ENCODE results near the gene BRWD1.
"Not testable (repeated sequence)": the region's sequence is repeated elsewhere in the genome, so short reads cannot be mapped to it uniquely, and the experiment has no call there.

BRWD1 gene

GRCh38 chr21:39178421-39178820 is 135.0 kb downstream of the BRWD1 start:
- no peak for TF ChIP-seq POLR2AphosphoS5 (IDR thresholded peaks at IDR 0.05; ENCODE audit: low read depth, low read length)
- no peak for TF ChIP-seq POLR2A (IDR thresholded peaks at IDR 0.05; ENCODE audit: low read depth, low read length)
- no peak for TF ChIP-seq TAF1 (IDR thresholded peaks at IDR 0.05; ENCODE audit: borderline replicate concordance, low read depth, low read length)
- FAIRE-seq (no peak), DNase-seq (ENCODE audit: insufficient read length) (no peak)

DNA sequence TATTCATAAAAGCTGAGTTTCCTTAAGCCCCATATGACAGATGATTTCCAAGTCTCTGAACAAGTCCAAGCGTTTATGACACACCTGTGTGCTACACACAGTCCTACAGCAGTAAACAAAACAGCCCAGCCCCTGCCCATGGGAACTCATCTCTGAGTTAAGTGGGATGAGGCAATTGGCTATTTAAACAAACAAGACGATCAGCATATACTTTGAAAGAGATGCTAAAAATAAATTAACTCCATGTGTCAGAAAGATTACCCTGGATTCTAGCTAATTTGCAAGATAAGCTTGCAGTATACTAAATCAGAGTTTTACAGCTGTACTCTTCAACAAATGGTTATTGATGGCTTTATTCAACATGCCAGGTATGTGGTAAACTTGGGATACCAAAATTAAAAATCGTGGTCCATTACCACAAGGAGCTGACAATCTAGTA is 137.1 kb downstream of the BRWD1 start:
- FAIRE-seq: no peak
- DNase-seq (ENCODE audit: insufficient read length): no peak
- TF ChIP-seq TAF1 (IDR thresholded peaks at IDR 0.05; ENCODE audit: borderline replicate concordance, low read depth, low read length) (no peak), POLR2AphosphoS5 (IDR thresholded peaks at IDR 0.05; ENCODE audit: low read depth, low read length) (no peak), POLR2A (IDR thresholded peaks at IDR 0.05; ENCODE audit: low read depth, low read length) (no peak)

GRCh38 chr21:39175665-39176064 is 137.8 kb downstream of the BRWD1 start:
- DNase-seq (ENCODE audit: insufficient read length) (no peak), FAIRE-seq (no peak)
- TF ChIP-seq TAF1 (IDR thresholded peaks at IDR 0.05; ENCODE audit: borderline replicate concordance, low read depth, low read length) (no peak), POLR2A (IDR thresholded peaks at IDR 0.05; ENCODE audit: low read depth, low read length) (no peak), POLR2AphosphoS5 (IDR thresholded peaks at IDR 0.05; ENCODE audit: low read depth, low read length) (no peak)

DNA sequence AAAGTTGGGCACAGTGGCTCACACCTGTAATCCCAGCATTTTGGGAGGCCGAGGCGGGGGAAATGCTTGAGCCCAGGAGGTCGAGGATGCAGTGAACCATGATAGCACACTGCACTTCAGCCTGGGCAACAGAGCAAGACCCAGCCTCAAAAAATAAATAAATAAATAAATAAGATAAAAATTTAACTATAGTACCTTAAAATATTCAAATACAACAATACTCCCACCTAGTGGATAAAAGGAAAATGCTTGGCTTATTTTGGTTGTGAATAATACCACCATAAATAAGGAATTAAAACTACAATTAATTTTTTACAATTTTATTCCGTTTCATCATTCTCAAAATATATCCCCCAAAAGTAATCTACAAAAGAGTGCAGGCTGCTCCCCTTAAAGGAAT is 138.3 kb downstream of the BRWD1 start:
- TF ChIP-seq POLR2AphosphoS5 (IDR thresholded peaks at IDR 0.05; ENCODE audit: low read depth, low read length) (no peak), POLR2A (IDR thresholded peaks at IDR 0.05; ENCODE audit: low read depth, low read length) (no peak), TAF1 (IDR thresholded peaks at IDR 0.05; ENCODE audit: borderline replicate concordance, low read depth, low read length) (no peak)
- no peak for FAIRE-seq
- no peak for DNase-seq (ENCODE audit: insufficient read length)

GRCh38 chr21:39173716-39174680 is 139.4 kb downstream of the BRWD1 start:
- FAIRE-seq (no peak), DNase-seq (ENCODE audit: insufficient read length) (no peak)
- TF ChIP-seq POLR2AphosphoS5 (IDR thresholded peaks at IDR 0.05; ENCODE audit: low read depth, low read length) (no peak), TAF1 (IDR thresholded peaks at IDR 0.05; ENCODE audit: borderline replicate concordance, low read depth, low read length) (no peak), POLR2A (IDR thresholded peaks at IDR 0.05; ENCODE audit: low read depth, low read length) (no peak)

DNA sequence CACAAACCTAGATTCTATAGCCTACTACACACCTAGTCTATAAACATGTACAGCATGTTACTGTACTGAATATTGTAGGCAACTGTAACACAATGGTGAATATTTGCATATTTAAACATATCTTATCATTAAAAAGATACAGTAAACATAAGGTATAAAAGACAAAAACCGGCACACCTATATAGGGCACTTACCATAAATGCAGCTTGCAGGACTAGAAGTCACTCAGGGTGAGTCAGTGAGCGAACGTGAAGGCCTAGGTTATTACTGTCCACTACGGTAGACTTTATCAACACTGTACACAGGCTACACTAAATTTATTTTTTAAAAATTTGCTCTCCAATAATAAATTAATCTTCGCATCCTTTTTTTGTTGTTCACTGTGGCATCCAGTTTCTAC is 143.5 kb downstream of the BRWD1 start:
- no peak for FAIRE-seq
- no peak for DNase-seq (ENCODE audit: insufficient read length)
- TF ChIP-seq TAF1 (IDR thresholded peaks at IDR 0.05; ENCODE audit: borderline replicate concordance, low read depth, low read length): no peak
- TF ChIP-seq POLR2A (IDR thresholded peaks at IDR 0.05; ENCODE audit: low read depth, low read length): no peak
- no peak for TF ChIP-seq POLR2AphosphoS5 (IDR thresholded peaks at IDR 0.05; ENCODE audit: low read depth, low read length)

GRCh38 chr21:39168800-39169199 is 144.6 kb downstream of the BRWD1 start:
- FAIRE-seq (no peak), DNase-seq (ENCODE audit: insufficient read length) (no peak)
- no peak for TF ChIP-seq TAF1 (IDR thresholded peaks at IDR 0.05; ENCODE audit: borderline replicate concordance, low read depth, low read length)
- TF ChIP-seq POLR2A (IDR thresholded peaks at IDR 0.05; ENCODE audit: low read depth, low read length): no peak
- no peak for TF ChIP-seq POLR2AphosphoS5 (IDR thresholded peaks at IDR 0.05; ENCODE audit: low read depth, low read length)

DNA sequence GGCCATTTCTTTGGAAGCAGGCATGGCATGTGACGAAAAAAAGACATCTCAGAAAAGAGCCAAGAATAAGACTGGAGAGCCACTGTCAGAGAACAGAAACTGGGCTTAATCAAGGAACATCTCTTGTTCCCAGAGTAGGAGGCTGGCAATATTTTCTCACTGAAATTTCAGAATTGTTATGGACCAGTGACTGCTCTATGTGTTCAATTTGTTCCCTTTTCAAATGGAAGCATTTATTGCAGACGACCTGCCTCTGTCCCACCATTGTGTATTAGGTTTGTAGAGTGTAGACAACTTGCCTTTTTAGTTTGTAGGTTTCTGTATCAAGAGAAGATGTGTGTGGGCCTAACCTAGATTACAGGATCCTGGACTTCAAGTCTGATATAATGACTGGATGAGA is 148.9 kb downstream of the BRWD1 start:
- DNase-seq (ENCODE audit: insufficient read length) (no peak), FAIRE-seq (no peak)
- TF ChIP-seq POLR2A (IDR thresholded peaks at IDR 0.05; ENCODE audit: low read depth, low read length): no peak
- TF ChIP-seq POLR2AphosphoS5 (IDR thresholded peaks at IDR 0.05; ENCODE audit: low read depth, low read length): no peak
- no peak for TF ChIP-seq TAF1 (IDR thresholded peaks at IDR 0.05; ENCODE audit: borderline replicate concordance, low read depth, low read length)

DNA sequence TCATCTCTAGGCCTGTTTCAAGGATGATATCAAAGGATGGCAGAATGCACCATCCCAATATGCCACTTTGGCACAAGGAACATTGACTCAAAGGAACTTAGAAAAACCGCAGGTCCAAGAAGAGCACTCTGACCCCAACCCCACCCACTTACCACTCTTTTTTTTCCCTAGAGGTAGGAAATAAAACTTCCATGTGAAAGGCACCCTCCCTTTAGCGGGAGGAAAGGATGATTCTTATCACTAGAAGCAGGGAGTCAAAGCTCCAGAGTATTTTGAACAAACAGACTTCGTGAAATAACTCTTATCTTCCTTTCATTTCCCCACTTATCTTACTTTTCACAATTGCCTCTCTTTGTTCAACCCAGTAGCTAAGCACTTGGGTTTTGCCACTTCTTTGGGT is 152.4 kb downstream of the BRWD1 start:
- FAIRE-seq: no peak
- TF ChIP-seq POLR2A (IDR thresholded peaks at IDR 0.05; ENCODE audit: low read depth, low read length) (no peak), POLR2AphosphoS5 (IDR thresholded peaks at IDR 0.05; ENCODE audit: low read depth, low read length) (no peak), TAF1 (IDR thresholded peaks at IDR 0.05; ENCODE audit: borderline replicate concordance, low read depth, low read length) (no peak)
- DNase-seq (ENCODE audit: insufficient read length): no peak

- FAIRE-seq: no peak
These were observed 153.9 kb downstream of the BRWD1 start for GRCh38 chr21:39159342-39160063.

DNA sequence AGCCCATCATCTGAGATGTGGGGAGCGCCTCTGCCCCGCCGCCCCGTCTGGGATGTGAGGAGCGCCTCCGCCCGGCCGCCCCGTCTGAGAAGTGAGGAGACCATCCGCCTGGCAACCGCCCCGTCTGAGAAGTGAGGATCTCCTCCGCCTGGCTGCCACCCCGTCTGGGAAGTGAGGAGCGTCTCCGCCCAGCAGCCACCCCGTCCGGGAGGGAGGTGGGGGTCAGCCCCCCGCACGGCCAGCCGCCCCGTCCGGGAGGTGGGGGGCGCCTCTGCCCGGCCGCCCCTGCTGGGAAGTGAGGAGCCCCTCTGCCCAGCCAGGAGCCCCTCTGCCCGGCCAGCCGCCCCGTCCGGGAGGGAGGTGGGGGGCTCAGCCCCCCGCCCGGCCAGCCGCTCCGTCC is 156.2 kb downstream of the BRWD1 start:
- FAIRE-seq; DNase-seq (ENCODE audit: insufficient read length): not testable (repeated sequence)

More at GRCh38 chr21:39159342-39160063, 153.9 kb downstream of the BRWD1 start:
- TF ChIP-seq POLR2AphosphoS5 (IDR thresholded peaks at IDR 0.05; ENCODE audit: low read depth, low read length) (no peak), POLR2A (IDR thresholded peaks at IDR 0.05; ENCODE audit: low read depth, low read length) (no peak), TAF1 (IDR thresholded peaks at IDR 0.05; ENCODE audit: borderline replicate concordance, low read depth, low read length) (no peak)
- DNase-seq (ENCODE audit: insufficient read length): no peak

GRCh38 chr21:39156024-39156423 is 157.4 kb downstream of the BRWD1 start:
- FAIRE-seq: no peak
- no peak for DNase-seq (ENCODE audit: insufficient read length)
- TF ChIP-seq POLR2A (IDR thresholded peaks at IDR 0.05; ENCODE audit: low read depth, low read length) (no peak), TAF1 (IDR thresholded peaks at IDR 0.05; ENCODE audit: borderline replicate concordance, low read depth, low read length) (no peak), POLR2AphosphoS5 (IDR thresholded peaks at IDR 0.05; ENCODE audit: low read depth, low read length) (no peak)

All from GM12892 (cell line).